HepG2 (cell line): ENCODE measurements around the gene ZNF467. TPM values are rescaled to one million over a fixed set of nuclear protein-coding genes. Genes with fewer than 3 reads are reported as not detected.

ENCODE experiments used
- ARHGAP35 ChIP-seq: sonication (generic); formaldehyde crosslinking; IDR thresholded peaks from 2 replicates; pipeline ENCODE4 v1.9.0; 2022; ENCODE audit warnings: mild to moderate bottlenecking, inconsistent platforms, moderate library complexity, missing genetic modification reagents, borderline replicate concordance
- MAZ ChIP-seq, 2 experiments: sonication (generic) in 1 of 2; formaldehyde crosslinking in 1 of 2; IDR thresholded peaks; 2 replicates each; pipeline versions ENCODE4 v1.5.0 to v1.6.1; 2012 to 2020; ENCODE audit warnings: low read depth in 2 of 2, mild to moderate bottlenecking in 2 of 2, borderline replicate concordance in 1 of 2, improper control_type of control experiment in 1 of 2, low read length in 1 of 2, missing genetic modification reagents in 1 of 2, moderate library complexity in 1 of 2
- SAP130 ChIP-seq: IDR thresholded peaks from 2 replicates; pipeline ENCODE4 v1.6.1; 2016; ENCODE audit warnings: low read depth
- THRA ChIP-seq: sonication (generic); formaldehyde crosslinking; IDR thresholded peaks from 2 replicates; pipeline ENCODE4 v1.4.0; 2020; ENCODE audit warnings: missing genetic modification reagents, borderline replicate concordance
- ZFYVE20 ChIP-seq: sonication (generic); formaldehyde crosslinking; IDR thresholded peaks from 2 replicates; pipeline ENCODE4 v1.8.0; 2023; ENCODE audit warnings: low read depth, mild to moderate bottlenecking, moderate library complexity, missing genetic modification reagents, borderline replicate concordance
- ZNF18 ChIP-seq: sonication (generic); formaldehyde crosslinking; IDR thresholded peaks from 2 replicates; pipeline ENCODE4 v1.8.0; 2022; ENCODE audit warnings: mild to moderate bottlenecking, missing genetic modification reagents; ENCODE audit not compliant: insufficient replicate concordance
- ZNF225 ChIP-seq: sonication (generic); formaldehyde crosslinking; IDR thresholded peaks from 2 replicates; pipeline ENCODE4 v1.4.0; 2020; ENCODE audit warnings: mild to moderate bottlenecking, missing genetic modification reagents
- ZNF431 ChIP-seq: sonication (generic); formaldehyde crosslinking; IDR thresholded peaks from 2 replicates; pipeline ENCODE4 v1.9.0; 2022; ENCODE audit warnings: missing genetic modification reagents, low read depth, mild to moderate bottlenecking, borderline replicate concordance
- ZNF513 ChIP-seq: sonication (generic); formaldehyde crosslinking; conservative IDR thresholded peaks from 2 replicates; pipeline ENCODE4 v1.5.0; 2020; ENCODE audit warnings: missing genetic modification reagents
- ZNF672 ChIP-seq: sonication (generic); formaldehyde crosslinking; IDR thresholded peaks from 2 replicates; pipeline ENCODE4 v1.8.1; 2022; ENCODE audit warnings: missing genetic modification reagents
- ZNF747 ChIP-seq: sonication (generic); formaldehyde crosslinking; IDR thresholded peaks from 2 replicates; pipeline ENCODE4 v1.8.1; 2023; ENCODE audit warnings: missing genetic modification reagents, mild to moderate bottlenecking, borderline replicate concordance
- polyA plus RNA-seq, 8 experiments: library from polyadenylated mRNA; depleted of rRNA in 3 of 8; stranded (reverse) in 7 of 8; unstranded in 1 of 8; fragments of >200 nt; fragmentation: Illumina TruSeq in 4 of 8; extraction: Trizol in 4 of 8; gene quantifications; 2 replicates each; pipeline versions ENCODE4 v1.2.1 to v1.2.3, GENCODE V29; 2011 to 2016; ENCODE audit warnings: low read depth in 4 of 8, missing spikeins in 1 of 8, mixed read lengths in 1 of 8; ENCODE audit not compliant: insufficient read depth in 1 of 8
- total RNA-seq, 5 experiments: library from RNA; depleted of rRNA; stranded (reverse); fragments of >200 nt; fragmentation: Illumina TruSeq; extraction: Trizol; gene quantifications; 2 replicates each; pipeline ENCODE4 v1.2.3, GENCODE V29; 2016; ENCODE audit warnings: low read depth in 1 of 5
- TF ChIP-seq, protein P1 (sequence below): sonication (generic); formaldehyde crosslinking; IDR thresholded peaks from 2 replicates; pipeline ENCODE4 v1.4.0; 2020; ENCODE audit warnings: missing genetic modification reagents, borderline replicate concordance
- TF ChIP-seq, protein P2 (sequence below): sonication (generic); formaldehyde crosslinking; IDR thresholded peaks from 2 replicates; pipeline ENCODE4 v1.4.0; 2020; ENCODE audit warnings: missing genetic modification reagents, low read depth, mild to moderate bottlenecking, borderline replicate concordance

The ZNF467 gene
- total and polyA plus RNA-seq, 2 of the 13 experiments (the other 11 are each of a cell fraction or from before 2014, with no cell fraction given), result 0.03 TPM; not detected in 1

- TF ChIP-seq ZNF513 (CRISPR knock-in tag) (0 out of 2 replicates have a peak, but pooled peaks have one; percentile 52), ZNF672 (CRISPR knock-in tag) (peak; percentile 68; the same call in 1 of the 2 replicates), MAZ (IDR thresholded peaks at IDR 0.05; ENCODE audit: borderline replicate concordance, low read depth, low read length) (no peak), MAZ (CRISPR knock-in tag; IDR thresholded peaks at IDR 0.05; ENCODE audit: low read depth) (0 out of 2 replicates have a peak, but pooled peaks have one; percentile 57), SAP130 (CRISPR knock-in tag) (peak; percentile 67; the same call in 1 of the 2 replicates), ZNF431 (0 out of 2 replicates have a peak, but pooled peaks have one; percentile 11), THRA (CRISPR knock-in tag) (no peak), ZNF225 (CRISPR knock-in tag) (0 out of 2 replicates have a peak, but pooled peaks have one; percentile 11), ZFYVE20 (CRISPR knock-in tag) (no peak), ZNF18 (peak; percentile 41), ZNF747 (CRISPR knock-in tag) (0 out of 2 replicates have a peak, but pooled peaks have one; percentile 15), ARHGAP35 (CRISPR knock-in tag) (0 out of 2 replicates have a peak, but pooled peaks have one; percentile 46)
- TF ChIP-seq, protein P1, sequence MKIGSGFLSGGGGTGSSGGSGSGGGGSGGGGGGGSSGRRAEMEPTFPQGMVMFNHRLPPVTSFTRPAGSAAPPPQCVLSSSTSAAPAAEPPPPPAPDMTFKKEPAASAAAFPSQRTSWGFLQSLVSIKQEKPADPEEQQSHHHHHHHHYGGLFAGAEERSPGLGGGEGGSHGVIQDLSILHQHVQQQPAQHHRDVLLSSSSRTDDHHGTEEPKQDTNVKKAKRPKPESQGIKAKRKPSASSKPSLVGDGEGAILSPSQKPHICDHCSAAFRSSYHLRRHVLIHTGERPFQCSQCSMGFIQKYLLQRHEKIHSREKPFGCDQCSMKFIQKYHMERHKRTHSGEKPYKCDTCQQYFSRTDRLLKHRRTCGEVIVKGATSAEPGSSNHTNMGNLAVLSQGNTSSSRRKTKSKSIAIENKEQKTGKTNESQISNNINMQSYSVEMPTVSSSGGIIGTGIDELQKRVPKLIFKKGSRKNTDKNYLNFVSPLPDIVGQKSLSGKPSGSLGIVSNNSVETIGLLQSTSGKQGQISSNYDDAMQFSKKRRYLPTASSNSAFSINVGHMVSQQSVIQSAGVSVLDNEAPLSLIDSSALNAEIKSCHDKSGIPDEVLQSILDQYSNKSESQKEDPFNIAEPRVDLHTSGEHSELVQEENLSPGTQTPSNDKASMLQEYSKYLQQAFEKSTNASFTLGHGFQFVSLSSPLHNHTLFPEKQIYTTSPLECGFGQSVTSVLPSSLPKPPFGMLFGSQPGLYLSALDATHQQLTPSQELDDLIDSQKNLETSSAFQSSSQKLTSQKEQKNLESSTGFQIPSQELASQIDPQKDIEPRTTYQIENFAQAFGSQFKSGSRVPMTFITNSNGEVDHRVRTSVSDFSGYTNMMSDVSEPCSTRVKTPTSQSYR (CRISPR knock-in tag), result 0 out of 2 replicates have a peak, but pooled peaks have one; percentile 24
- TF ChIP-seq, protein P2, sequence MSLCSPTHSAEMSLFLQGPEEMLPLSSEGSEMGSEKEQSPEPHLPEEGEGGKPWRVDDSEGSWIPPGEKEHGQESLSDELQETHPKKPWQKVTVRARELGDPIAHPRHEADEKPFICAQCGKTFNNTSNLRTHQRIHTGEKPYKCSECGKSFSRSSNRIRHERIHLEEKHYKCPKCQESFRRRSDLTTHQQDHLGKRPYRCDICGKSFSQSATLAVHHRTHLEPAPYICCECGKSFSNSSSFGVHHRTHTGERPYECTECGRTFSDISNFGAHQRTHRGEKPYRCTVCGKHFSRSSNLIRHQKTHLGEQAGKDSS (CRISPR knock-in tag), result 0 out of 2 replicates have a peak, but pooled peaks have one; percentile 24
These were observed 58.4 kb downstream of the ZNF467 start (continued) for GRCh38 chr7:149714910-149715471.
